CD4-positive, alpha-beta T cell treated with Interleukin-12 subunit alpha and Interleukin-12 subunit beta, for 1 hour (primary cell): ENCODE data around the gene SKIL.

Source experiments
- DNase-seq: peaks from one replicate; pipeline ENCODE4 v3.0.0-alpha.2; 2020

Gene SKIL

DNA sequence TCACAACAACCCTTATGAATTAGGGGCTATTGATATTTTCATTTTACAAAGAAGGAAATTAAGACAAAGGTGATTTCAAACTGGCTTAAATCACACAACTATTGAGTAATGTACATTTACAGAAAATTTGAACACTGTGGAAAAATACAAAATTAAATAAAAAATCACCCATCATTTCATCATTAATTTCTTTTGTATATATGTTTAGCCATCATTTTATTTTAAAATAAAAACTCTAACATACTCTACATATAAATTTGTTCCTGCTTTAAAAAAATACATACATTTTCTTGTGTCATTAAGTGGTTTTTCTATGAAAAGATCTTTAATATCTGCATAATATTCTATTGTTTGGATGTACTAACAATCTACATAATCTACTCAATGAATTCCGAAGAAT is 81.3 kb downstream of the SKIL start:
- DNase-seq = no peak

DNA sequence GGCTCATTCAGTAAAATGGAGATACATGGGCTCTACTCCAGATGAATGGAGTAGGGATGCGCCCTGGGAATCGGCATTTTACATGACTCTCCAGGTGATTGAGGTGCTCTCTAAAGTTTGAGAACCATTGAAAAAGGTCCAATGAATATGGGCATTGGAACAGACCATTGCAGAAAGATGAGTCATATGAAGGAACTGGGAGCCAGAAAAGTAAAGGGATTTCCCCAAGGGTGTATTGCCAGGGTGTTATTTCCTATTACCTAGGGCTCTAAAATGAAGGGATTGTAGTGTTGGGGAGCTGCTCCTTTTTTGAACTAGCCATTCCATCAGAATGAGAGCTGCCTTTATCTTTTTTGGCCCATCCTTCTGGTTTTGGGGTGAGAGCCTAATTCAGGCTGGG is 82.8 kb downstream of the SKIL start:
- no peak for DNase-seq

DNA sequence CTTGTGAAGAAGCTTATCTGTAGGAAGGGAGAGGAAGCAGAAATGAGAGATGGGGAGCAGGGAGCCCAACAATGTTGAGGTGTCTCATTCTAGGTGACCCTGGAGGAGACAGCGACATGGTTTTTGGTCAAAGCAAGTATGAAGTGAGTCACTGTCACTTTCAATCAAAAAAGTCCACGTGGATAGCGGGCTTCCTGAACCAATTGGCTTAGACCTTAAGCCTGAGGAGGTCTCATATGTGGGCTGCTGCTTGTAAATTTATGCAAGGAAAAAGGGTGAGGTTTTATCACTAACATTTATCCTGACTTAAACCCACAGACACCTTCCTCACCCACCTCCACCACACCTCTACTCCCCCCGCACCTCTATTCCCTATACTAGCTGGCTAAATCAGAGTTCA is 83.9 kb downstream of the SKIL start:
- DNase-seq = no peak

DNA sequence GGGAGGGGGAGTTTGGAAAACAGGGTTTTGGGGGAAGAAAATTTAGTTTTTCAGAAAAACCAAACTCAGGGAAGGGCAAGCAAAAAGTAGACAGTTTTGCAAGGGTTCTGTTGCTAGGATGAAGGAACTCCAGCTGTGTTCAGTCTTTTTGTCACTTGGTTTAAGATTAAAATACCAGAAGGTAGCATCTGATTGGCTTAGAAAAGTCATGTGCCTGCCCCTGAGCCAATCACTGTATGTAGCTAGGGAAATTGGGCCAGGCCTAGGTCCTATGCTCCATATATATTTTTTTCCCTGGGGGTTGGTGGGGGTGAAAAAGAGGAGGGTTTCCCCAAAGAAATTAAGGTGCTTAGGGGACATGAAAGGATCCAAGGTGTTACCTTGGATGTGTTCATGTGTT is 85.4 kb downstream of the SKIL start:
- no peak for DNase-seq

DNA sequence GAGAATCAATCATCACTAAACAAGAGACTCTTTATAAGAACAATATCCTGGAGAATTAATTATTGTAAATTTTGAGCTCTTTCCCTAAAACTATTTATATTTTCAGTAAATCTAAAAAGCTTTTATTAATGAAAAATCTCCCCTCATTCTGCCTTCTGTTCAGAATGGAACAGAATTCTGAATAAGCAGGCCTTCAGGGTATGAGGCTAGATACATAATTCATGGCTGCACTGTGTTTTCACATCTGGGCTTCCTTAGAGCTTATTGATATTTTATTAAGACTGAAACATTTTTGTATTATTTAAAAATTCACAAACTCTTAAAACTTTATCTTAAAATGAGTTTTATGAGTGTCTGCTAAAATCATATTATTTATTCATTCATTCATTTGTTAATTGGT is 85.9 kb downstream of the SKIL start:
- DNase-seq = no peak
